Erythroblast (primary cell): ENCODE results near the gene ITPKB.

ENCODE experiments used
- GATA1 ChIP-seq: IDR thresholded peaks from 2 replicates; pipeline ENCODE4 v1.6.1; 2011; ENCODE audit warnings: low read depth, mild to moderate bottlenecking, control low read depth, low read length, moderate library complexity
- POLR2A ChIP-seq: IDR thresholded peaks from 2 replicates; pipeline ENCODE4 v1.6.1; 2011; ENCODE audit warnings: mild to moderate bottlenecking, low read length

GRCh38 chr1:226736908-226737818 is 1.9 kb downstream of the ITPKB start:
- TF ChIP-seq POLR2A, result no peak
- no peak for TF ChIP-seq GATA1
